ENCODE results near the gene PPM1N.
A peak's percentile ranks its signal among the peaks of the same experiment; 100 is the strongest.

GRCh38 chr19:45528149-45528743 is 30.0 kb downstream of the PPM1N start:
- no peak for TF ChIP-seq TAF1 (IDR thresholded peaks at IDR 0.05; ENCODE audit: borderline replicate concordance, low read depth, low read length)
- TF ChIP-seq POLR2A (IDR thresholded peaks at IDR 0.05; ENCODE audit: low read depth, low read length): peak; percentile 42
- TF ChIP-seq POLR2AphosphoS5 (IDR thresholded peaks at IDR 0.05; ENCODE audit: low read depth, low read length): peak; percentile 90

Data from GM12892 (cell line).